HEK293T (cell line): ENCODE data around the gene ARHGAP42.
"Not testable (repeated sequence)": the region's sequence is repeated elsewhere in the genome, so short reads cannot be mapped to it uniquely, and the experiment has no call there.

Source experiments
- CTCF ChIA-PET: fragments of 350-600 bp; formaldehyde crosslinking; extraction: SDS; loops from one replicate; lab custom pipeline; 2021; ENCODE audit warnings: antibody characterized with exemption, inconsistent platforms; lab: Yijun Ruan, JAX
- POLR2A ChIA-PET: fragments of 350-600 bp; formaldehyde crosslinking; extraction: SDS; loops from one replicate; lab custom pipeline; 2020; ENCODE audit warnings: antibody characterized with exemption, inconsistent platforms; lab: Yijun Ruan, JAX
- DNase-seq: peaks from one replicate; pipeline ENCODE4 v3.0.0; 2012; ENCODE audit warnings: mixed read lengths; ENCODE audit errors: extremely low spot score
- ARNT ChIP-seq: fragments of 450-650 bp; IDR thresholded peaks from 2 replicates; pipeline ENCODE4 v1.6.1; 2017; ENCODE audit warnings: mild to moderate bottlenecking
- BHLHE40 ChIP-seq: fragments of 450-650 bp; IDR thresholded peaks from 2 replicates; pipeline ENCODE4 v1.6.1; 2016; ENCODE audit warnings: mild to moderate bottlenecking, moderate library complexity, borderline replicate concordance
- CTBP1 ChIP-seq: fragments of 450-650 bp; IDR thresholded peaks from 2 replicates; pipeline ENCODE4 v1.6.1; 2016; ENCODE audit warnings: borderline replicate concordance
- ELF4 ChIP-seq: fragments of 450-650 bp; IDR thresholded peaks from 2 replicates; pipeline ENCODE4 v1.6.1; 2017; ENCODE audit warnings: antibody characterized with exemption
- FOXA1 ChIP-seq: fragments of 450-650 bp; IDR thresholded peaks from 2 replicates; pipeline ENCODE4 v1.6.1; 2016; ENCODE audit warnings: mild to moderate bottlenecking
- FOXK2 ChIP-seq: fragments of 450-650 bp; IDR thresholded peaks from 2 replicates; pipeline ENCODE4 v1.6.1; 2016; ENCODE audit warnings: mild to moderate bottlenecking
- FOXM1 ChIP-seq: fragments of 450-650 bp; IDR thresholded peaks from 2 replicates; pipeline ENCODE4 v1.6.1; 2017; ENCODE audit warnings: mild to moderate bottlenecking, borderline replicate concordance
- HDGF ChIP-seq: fragments of 450-650 bp; IDR thresholded peaks from 2 replicates; pipeline ENCODE4 v1.6.1; 2017; ENCODE audit warnings: antibody characterized with exemption, borderline replicate concordance
- L3MBTL2 ChIP-seq: fragments of 450-650 bp; conservative IDR thresholded peaks from 2 replicates; pipeline ENCODE4 v1.6.1; 2016; ENCODE audit warnings: mild to moderate bottlenecking
- LEF1 ChIP-seq: fragments of 450-650 bp; IDR thresholded peaks from 2 replicates; pipeline ENCODE4 v1.6.1; 2017; ENCODE audit warnings: mild to moderate bottlenecking, borderline replicate concordance
- NFRKB ChIP-seq: fragments of 450-650 bp; IDR thresholded peaks from 2 replicates; pipeline ENCODE4 v1.6.1; 2016; ENCODE audit warnings: mild to moderate bottlenecking, moderate library complexity
- PKNOX1 ChIP-seq: fragments of 450-650 bp; IDR thresholded peaks from 2 replicates; pipeline ENCODE4 v1.6.1; 2016
- SP1 ChIP-seq: fragments of 450-650 bp; IDR thresholded peaks from 2 replicates; pipeline ENCODE4 v1.6.1; 2017
- SUZ12 ChIP-seq: fragments of 450-650 bp; IDR thresholded peaks from 2 replicates; pipeline ENCODE4 v1.6.1; 2016; ENCODE audit warnings: mild to moderate bottlenecking
- TARDBP ChIP-seq: fragments of 450-650 bp; IDR thresholded peaks from 2 replicates; pipeline ENCODE4 v1.6.1; 2016
- ZNF384 ChIP-seq: fragments of 450-650 bp; IDR thresholded peaks from 2 replicates; pipeline ENCODE4 v1.6.1; 2016

Gene ARHGAP42

GRCh38 chr11:101010899-101011298 lies 323.8 kb downstream of the ARHGAP42 start:
- DNase-seq, result no peak
- TF ChIP-seq LEF1, result no peak
- no peak for TF ChIP-seq CTBP1
- no peak for TF ChIP-seq ELF4
- TF ChIP-seq NFRKB, result no peak
- TF ChIP-seq SUZ12, result no peak
- TF ChIP-seq ZNF384, result no peak
- no peak for TF ChIP-seq SP1
- CTCF ChIA-PET, result no interaction called here
- POLR2A ChIA-PET, result no interaction called here

DNA sequence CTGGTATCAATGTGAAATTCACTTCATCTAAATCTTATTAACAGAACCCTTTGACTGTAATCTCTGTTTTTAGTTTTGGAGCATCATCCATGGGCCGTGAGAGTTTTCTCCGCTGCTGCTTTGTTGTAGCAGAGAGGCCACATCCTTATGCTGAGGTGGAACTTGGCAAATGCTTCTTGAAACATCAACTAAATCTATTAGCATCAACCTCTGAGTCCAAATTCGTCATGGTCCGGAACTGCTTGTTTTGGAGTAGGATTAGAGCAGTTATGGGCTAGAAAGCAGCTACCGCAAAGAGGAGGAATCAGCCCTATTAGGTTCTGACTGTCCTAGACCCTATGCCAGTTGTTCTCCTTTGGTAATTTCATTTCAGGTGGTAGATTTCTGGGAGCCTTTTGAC lies 324.8 kb downstream of the ARHGAP42 start:
- DNase-seq, result no peak
- ChIA-PET CTCF (no interaction called here), POLR2A (no interaction called here)
- TF ChIP-seq ZNF384 (no peak), ARNT (no peak), NFRKB (no peak), SP1 (no peak), L3MBTL2 (no peak), PKNOX1 (no peak), ELF4 (no peak), HDGF (no peak), FOXA1 (no peak), FOXK2 (no peak), CTBP1 (no peak), BHLHE40 (no peak), SUZ12 (no peak), FOXM1 (no peak), TARDBP (no peak), LEF1 (no peak)

DNA sequence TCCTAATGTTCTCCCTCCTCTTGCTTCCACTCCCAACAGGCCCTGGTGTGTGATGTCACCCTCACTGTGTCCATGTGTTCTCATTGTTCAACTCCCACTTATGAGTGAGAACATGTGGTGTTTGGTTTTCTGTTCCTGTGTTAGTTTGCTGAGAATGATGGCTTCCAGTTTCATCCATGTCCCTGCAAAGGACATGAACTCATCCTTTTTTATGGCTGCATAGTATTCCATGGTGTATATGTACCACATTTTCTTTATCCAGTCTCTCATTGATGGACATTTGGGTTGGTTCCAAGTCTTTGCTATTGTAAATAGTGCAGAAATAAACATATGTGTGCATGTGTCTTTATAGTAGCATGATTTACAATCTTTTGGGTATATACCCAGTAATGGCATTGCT lies 326.6 kb downstream of the ARHGAP42 start:
- DNase-seq, CTCF ChIA-PET, POLR2A ChIA-PET: not testable (repeated sequence)

- ChIA-PET POLR2A (no interaction called here), CTCF (no interaction called here)
- TF ChIP-seq NFRKB (no peak), ARNT (no peak), CTBP1 (no peak), SUZ12 (no peak), LEF1 (no peak)
- no peak for DNase-seq
Observed at GRCh38 chr11:101014600-101015285, 327.7 kb downstream of the ARHGAP42 start.

DNA sequence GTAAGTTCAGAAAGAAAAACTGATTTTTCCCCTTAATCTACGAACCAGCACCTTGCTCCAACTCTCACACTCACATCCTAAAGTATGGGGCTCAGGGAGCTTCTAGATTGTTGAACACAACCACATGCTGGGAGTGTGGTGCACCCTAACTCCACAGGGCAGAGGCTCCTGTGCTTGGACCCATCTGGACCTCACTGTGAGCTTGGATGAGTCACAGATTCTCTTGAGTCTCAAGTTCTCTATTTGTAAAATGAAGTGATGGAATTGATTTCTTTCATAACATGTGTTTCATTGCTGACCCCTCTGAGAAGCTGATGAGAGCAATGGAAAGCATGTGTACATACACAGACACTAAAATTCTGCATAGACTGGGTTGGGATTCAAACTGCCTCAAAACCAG lies 332.8 kb downstream of the ARHGAP42 start:
- ChIA-PET CTCF (no interaction called here), POLR2A (no interaction called here)
- no peak for DNase-seq
- TF ChIP-seq FOXA1 (no peak), ELF4 (no peak), ZNF384 (no peak), ARNT (no peak), PKNOX1 (no peak), FOXK2 (no peak), SUZ12 (no peak), LEF1 (no peak), NFRKB (no peak), HDGF (no peak), CTBP1 (no peak)

GRCh38 chr11:101022256-101022655 lies 335.2 kb downstream of the ARHGAP42 start:
- CTCF ChIA-PET, result no interaction called here
- POLR2A ChIA-PET, result no interaction called here
- TF ChIP-seq SP1 (no peak), HDGF (no peak), TARDBP (no peak), ARNT (no peak), LEF1 (no peak), PKNOX1 (no peak), ZNF384 (no peak), FOXM1 (no peak), FOXK2 (no peak), NFRKB (no peak), FOXA1 (no peak), L3MBTL2 (no peak), ELF4 (no peak)
- no peak for DNase-seq

DNA sequence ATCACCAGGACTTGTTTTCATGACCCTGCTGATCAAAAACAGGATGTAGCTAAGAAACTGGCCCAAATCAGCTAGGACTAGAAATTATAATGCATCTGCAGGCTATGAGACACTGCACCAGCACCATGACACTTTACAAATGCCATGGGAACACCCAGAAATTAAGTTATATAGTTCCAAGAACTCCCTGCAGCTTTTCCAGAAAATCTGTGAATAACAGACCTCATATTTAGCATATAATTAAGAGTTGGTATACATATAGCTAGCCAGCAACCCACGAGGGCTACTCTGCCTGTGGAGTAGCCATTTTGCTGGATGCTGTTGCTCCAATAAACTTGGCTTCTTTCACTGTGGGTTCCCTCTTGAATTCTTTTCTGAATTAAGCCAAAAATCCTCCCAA lies 341.6 kb downstream of the ARHGAP42 start:
- CTCF ChIA-PET, result no interaction called here
- TF ChIP-seq CTBP1, result no peak
- no peak for TF ChIP-seq LEF1
- TF ChIP-seq NFRKB, result no peak
- no peak for TF ChIP-seq SP1
- DNase-seq, result no peak
- POLR2A ChIA-PET, result no interaction called here
